SK-N-SH (cell line): ENCODE results near the gene PKNOX2. TPM values are rescaled to one million over a fixed set of nuclear protein-coding genes. Genes with fewer than 3 reads are reported as not detected.

Source experiments
- CTCF ChIA-PET: fragments of 300-600, 350-600 bp; formaldehyde crosslinking; extraction: SDS; loops from one replicate; lab custom pipeline; 2021; lab: Yijun Ruan, JAX
- POLR2A ChIA-PET: fragments of 350-600 bp; sonication (Branson Sonifier 250); formaldehyde crosslinking; extraction: SDS; loops from one replicate; lab custom pipeline; 2020; ENCODE audit warnings: antibody characterized with exemption, inconsistent platforms; lab: Yijun Ruan, JAX
- DNase-seq: peaks from one replicate; pipeline ENCODE4 v3.0.0; 2012
- H2AFZ ChIP-seq: fragments of 200-600 bp; sonication (generic); 2 replicates; pipeline ENCODE4 v1.8.1; 2016; ENCODE audit warnings: antibody characterized with exemption, mild to moderate bottlenecking, low read depth
- H3F3A ChIP-seq: fragments of 200-600 bp; sonication (generic); replicated peaks from 2 replicates; pipeline ENCODE3; 2016; ENCODE audit warnings: antibody characterized with exemption, mild to moderate bottlenecking; ENCODE audit not compliant: insufficient read depth
- H3K27ac ChIP-seq, 2 experiments: fragments of 200-500 bp in 1 of 2; fragments of 200-600 bp in 1 of 2; sonication (Bioruptor generic) in 1 of 2; sonication (generic), shearing (Covaris generic) in 1 of 2; 2 replicates each; pipeline versions ENCODE4 v1.5.1 to v1.6.1; 2014 to 2016; ENCODE audit warnings: low read depth in 2 of 2, inconsistent platforms in 1 of 2, low read length in 1 of 2, mild to moderate bottlenecking in 1 of 2, mixed read lengths in 1 of 2
- H3K27me3 ChIP-seq: fragments of 200-600 bp; sonication (generic), shearing (Covaris generic); 2 replicates; pipeline ENCODE4 v1.6.1; 2016; ENCODE audit warnings: mixed run types; ENCODE audit not compliant: insufficient read depth
- H3K36me3 ChIP-seq, 2 experiments: fragments of 200-500 bp in 1 of 2; fragments of 200-600 bp in 1 of 2; sonication (Bioruptor generic) in 1 of 2; sonication (generic) in 1 of 2; replicated peaks in 1 of 2; 2 replicates each; pipeline versions ENCODE3 to v1.5.1; 2014 to 2016; ENCODE audit warnings: low read length in 1 of 2, mild to moderate bottlenecking in 1 of 2; ENCODE audit not compliant: insufficient read depth in 2 of 2, control insufficient read depth in 1 of 2
- H3K4me1 ChIP-seq, 2 experiments: fragments of 200-500 bp in 1 of 2; fragments of 200-600 bp in 1 of 2; sonication (Bioruptor generic) in 1 of 2; sonication (generic), shearing (Covaris generic) in 1 of 2; 2 replicates each; pipeline versions ENCODE4 v1.5.1 to v1.6.1; 2014 to 2016; ENCODE audit warnings: low read depth in 1 of 2, low read length in 1 of 2, mixed run types in 1 of 2; ENCODE audit not compliant: insufficient read depth in 2 of 2, control insufficient read depth in 1 of 2
- H3K4me2 ChIP-seq: fragments of 200-600 bp; sonication (generic), shearing (Covaris generic); 2 replicates; pipeline ENCODE4 v1.6.1; 2017; ENCODE audit warnings: mixed run types
- H3K4me3 ChIP-seq, 2 experiments: fragments of 200-500 bp in 1 of 2; fragments of 200-600 bp in 1 of 2; sonication (Bioruptor generic) in 1 of 2; sonication (generic), shearing (Covaris generic) in 1 of 2; 2 replicates each; pipeline versions ENCODE4 v1.5.1 to v1.8.1; 2014 to 2016; ENCODE audit warnings: low read depth in 2 of 2, inconsistent platforms in 1 of 2, low read length in 1 of 2, mild to moderate bottlenecking in 1 of 2, mixed read lengths in 1 of 2, moderate library complexity in 1 of 2
- H3K79me2 ChIP-seq: fragments of 200-600 bp; sonication (generic); 2 replicates; pipeline ENCODE4 v1.8.1; 2017; ENCODE audit warnings: mild to moderate bottlenecking; ENCODE audit not compliant: insufficient read depth
- H3K9ac ChIP-seq: fragments of 200-600 bp; sonication (generic); 2 replicates; pipeline ENCODE4 v1.6.1; 2017; ENCODE audit warnings: mixed run types
- H3K9me2 ChIP-seq: fragments of 200-600 bp; sonication (generic); 2 replicates; pipeline ENCODE4 v1.6.1; 2017; ENCODE audit warnings: mixed run types
- H3K9me3 ChIP-seq: fragments of 200-600 bp; sonication (generic); 2 replicates; pipeline ENCODE4 v1.6.1; 2017; ENCODE audit warnings: mixed run types, mild to moderate bottlenecking, moderate library complexity
- H4K20me1 ChIP-seq: fragments of 200-600 bp; sonication (generic); 2 replicates; pipeline ENCODE4 v1.6.1; 2017; ENCODE audit warnings: mild to moderate bottlenecking, mixed run types; ENCODE audit not compliant: insufficient read depth
- ELF1 ChIP-seq: IDR thresholded peaks from 2 replicates; pipeline ENCODE4 v1.4.0; 2012
- JUND ChIP-seq: IDR thresholded peaks from 2 replicates; pipeline ENCODE4 v1.4.0; 2012
- NFIC ChIP-seq: IDR thresholded peaks from 2 replicates; pipeline ENCODE4 v1.4.0; 2012; ENCODE audit warnings: borderline replicate concordance
- NRF1 ChIP-seq: IDR thresholded peaks from 2 replicates; pipeline ENCODE4 v1.6.1; 2012; ENCODE audit warnings: low read depth, mild to moderate bottlenecking, low read length
- RCOR1 ChIP-seq: fragments of 150-350 bp; IDR thresholded peaks from 2 replicates; pipeline ENCODE4 v1.6.1; 2017; ENCODE audit warnings: antibody characterized with exemption, low read length
- RXRA ChIP-seq: IDR thresholded peaks from 2 replicates; pipeline ENCODE4 v1.4.0; 2012; ENCODE audit warnings: low read depth, mild to moderate bottlenecking, borderline replicate concordance
- TAF1 ChIP-seq: IDR thresholded peaks from 2 replicates; pipeline ENCODE4 v1.6.1; 2012; ENCODE audit warnings: low read depth, mild to moderate bottlenecking, low read length, moderate library complexity, borderline replicate concordance
- TCF12 ChIP-seq: IDR thresholded peaks from 2 replicates; pipeline ENCODE4 v1.4.0; 2012
- WGBS: methylation state at CpG from one replicate; pipeline ENCODE4 v1.1.6; 2017; ENCODE audit warnings: low lambda C conversion rate; 5-methylcytosine and 5-hydroxymethylcytosine counted together
- polyA plus RNA-seq, 3 experiments: library from polyadenylated mRNA; depleted of rRNA; stranded (reverse); fragments of >200 nt; gene quantifications; 2 replicates each; pipeline ENCODE4 v1.2.3, GENCODE V29; 2012
- TF ChIP-seq, protein P1 (sequence below): IDR thresholded peaks from 2 replicates; pipeline ENCODE4 v1.4.0; 2012; ENCODE audit warnings: low read depth, borderline replicate concordance
- TF ChIP-seq, protein P2 (sequence below): IDR thresholded peaks from 2 replicates; pipeline ENCODE4 v1.4.0; 2012; ENCODE audit warnings: low read depth
- TF ChIP-seq, protein P3 (sequence below): IDR thresholded peaks from 2 replicates; pipeline ENCODE4; 2012

PKNOX2 gene
- polyA plus RNA-seq, 1 of the 3 experiments (the other 2 are of a cell fraction): 0.02 TPM

DNA sequence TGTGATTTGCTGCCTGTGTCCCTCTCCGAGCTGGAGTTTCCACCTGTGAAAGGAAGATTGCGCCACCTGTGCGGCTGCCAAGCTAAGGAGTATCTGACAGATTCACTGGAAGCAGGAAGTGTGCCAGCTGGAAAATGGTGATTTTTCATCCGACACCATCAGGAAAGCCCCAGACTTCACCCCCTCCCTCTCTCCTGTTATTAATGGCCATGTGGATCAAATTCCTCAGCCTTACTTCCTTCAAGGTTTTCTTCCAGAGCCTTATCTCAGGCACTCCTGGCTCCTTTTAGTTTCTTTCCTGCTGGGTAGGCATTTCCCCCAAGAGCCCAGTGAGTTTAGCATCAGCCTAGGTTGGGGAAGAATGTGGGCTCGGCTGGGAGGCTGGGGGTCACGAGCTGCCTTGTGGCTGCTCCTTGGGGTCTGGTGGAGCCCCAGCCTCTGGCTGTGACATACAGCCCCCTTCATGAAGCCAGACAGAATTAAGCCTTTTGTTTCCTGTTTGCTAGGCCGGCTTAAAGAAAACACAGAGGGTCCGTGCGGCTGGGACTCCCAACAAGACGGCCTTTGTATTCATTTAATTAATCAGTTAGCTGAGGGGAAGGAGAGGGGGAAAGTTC lies 37.1 kb downstream of the PKNOX2 start:
- Histone ChIP-seq H3K4me3 (no peak overlapping the region), H3K36me3 (no peaks in the 10 kb centered on the region), H3K9me2 (no peaks in the 10 kb centered on the region), H4K20me1 (no peaks in the 10 kb centered on the region), H3K4me1 (peaks cover 0 to 2% of the 10 kb centered on the region in 2 experiments; a peak in 1 of 4 replicates), H3K79me2 (no peaks in the 10 kb centered on the region), H3K4me2 (no peak overlapping the region), H3K9ac (no peak overlapping the region), H3K27me3 (no peaks in the 10 kb centered on the region), H3F3A (no peaks in the 10 kb centered on the region), H3K27ac (no peak overlapping the region), H2AFZ (no peak overlapping the region), H3K9me3 (no peaks in the 10 kb centered on the region)
- TF ChIP-seq, protein P1, sequence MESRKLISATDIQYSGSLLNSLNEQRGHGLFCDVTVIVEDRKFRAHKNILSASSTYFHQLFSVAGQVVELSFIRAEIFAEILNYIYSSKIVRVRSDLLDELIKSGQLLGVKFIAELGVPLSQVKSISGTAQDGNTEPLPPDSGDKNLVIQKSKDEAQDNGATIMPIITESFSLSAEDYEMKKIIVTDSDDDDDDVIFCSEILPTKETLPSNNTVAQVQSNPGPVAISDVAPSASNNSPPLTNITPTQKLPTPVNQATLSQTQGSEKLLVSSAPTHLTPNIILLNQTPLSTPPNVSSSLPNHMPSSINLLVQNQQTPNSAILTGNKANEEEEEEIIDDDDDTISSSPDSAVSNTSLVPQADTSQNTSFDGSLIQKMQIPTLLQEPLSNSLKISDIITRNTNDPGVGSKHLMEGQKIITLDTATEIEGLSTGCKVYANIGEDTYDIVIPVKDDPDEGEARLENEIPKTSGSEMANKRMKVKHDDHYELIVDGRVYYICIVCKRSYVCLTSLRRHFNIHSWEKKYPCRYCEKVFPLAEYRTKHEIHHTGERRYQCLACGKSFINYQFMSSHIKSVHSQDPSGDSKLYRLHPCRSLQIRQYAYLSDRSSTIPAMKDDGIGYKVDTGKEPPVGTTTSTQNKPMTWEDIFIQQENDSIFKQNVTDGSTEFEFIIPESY: no peak
- TF ChIP-seq TAF1: no peak
- TF ChIP-seq, protein P2, sequence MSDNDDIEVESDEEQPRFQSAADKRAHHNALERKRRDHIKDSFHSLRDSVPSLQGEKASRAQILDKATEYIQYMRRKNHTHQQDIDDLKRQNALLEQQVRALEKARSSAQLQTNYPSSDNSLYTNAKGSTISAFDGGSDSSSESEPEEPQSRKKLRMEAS: no peak
- TF ChIP-seq NFIC: no peak
- no peak for TF ChIP-seq RCOR1
- TF ChIP-seq ELF1: no peak
- TF ChIP-seq, protein P3, sequence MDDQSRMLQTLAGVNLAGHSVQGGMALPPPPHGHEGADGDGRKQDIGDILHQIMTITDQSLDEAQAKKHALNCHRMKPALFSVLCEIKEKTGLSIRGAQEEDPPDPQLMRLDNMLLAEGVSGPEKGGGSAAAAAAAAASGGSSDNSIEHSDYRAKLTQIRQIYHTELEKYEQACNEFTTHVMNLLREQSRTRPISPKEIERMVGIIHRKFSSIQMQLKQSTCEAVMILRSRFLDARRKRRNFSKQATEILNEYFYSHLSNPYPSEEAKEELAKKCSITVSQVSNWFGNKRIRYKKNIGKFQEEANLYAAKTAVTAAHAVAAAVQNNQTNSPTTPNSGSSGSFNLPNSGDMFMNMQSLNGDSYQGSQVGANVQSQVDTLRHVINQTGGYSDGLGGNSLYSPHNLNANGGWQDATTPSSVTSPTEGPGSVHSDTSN: no peak
- TF ChIP-seq RXRA: no peak
- no peak for TF ChIP-seq NRF1
- TF ChIP-seq JUND: no peak
- no peak for TF ChIP-seq TCF12
- no peak for DNase-seq
- POLR2A ChIA-PET: no interaction called here
- CTCF ChIA-PET: interaction anchor here (3.1 kb wide), 1 partner anchor 144 kb away, joined by 10 read pairs; no protein-coding TSS in a partner anchor
- WGBS: 53% methylated on average over 9 of the region's 10 CpGs

DNA sequence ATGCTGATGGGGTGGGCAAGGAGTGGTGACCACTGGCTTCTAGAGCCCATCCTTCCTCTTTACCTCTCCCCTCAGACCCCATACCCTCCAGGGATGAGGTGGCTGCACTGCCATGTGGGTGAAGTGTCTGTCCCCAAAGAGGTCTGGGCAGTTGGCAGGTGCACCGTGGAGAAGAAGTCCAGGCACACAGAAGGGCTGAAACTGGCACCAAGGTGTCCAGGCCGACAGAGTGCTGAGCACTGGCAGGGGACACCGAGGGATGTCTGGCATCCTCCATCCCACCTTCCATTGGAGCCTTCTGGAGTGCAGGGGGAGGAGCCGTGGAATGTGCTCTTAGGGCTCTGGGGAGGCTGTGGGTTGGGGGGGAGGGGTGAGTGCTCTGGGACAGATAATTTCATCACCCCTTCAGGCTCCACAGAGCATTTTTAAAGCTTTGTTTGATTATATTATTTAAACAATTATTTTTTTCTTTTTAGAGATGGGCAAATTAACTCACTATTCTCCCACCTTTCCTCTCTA lies 37.9 kb downstream of the PKNOX2 start:
- Histone ChIP-seq H3K4me2 (no peak overlapping the region), H4K20me1 (no peaks in the 10 kb centered on the region), H3K9me3 (no peaks in the 10 kb centered on the region), H3K9ac (no peak overlapping the region), H3K9me2 (no peaks in the 10 kb centered on the region), H3K79me2 (no peaks in the 10 kb centered on the region), H3K36me3 (no peaks in the 10 kb centered on the region), H3K4me3 (no peak overlapping the region), H3K27ac (no peak overlapping the region), H3F3A (no peaks in the 10 kb centered on the region), H2AFZ (no peak overlapping the region), H3K4me1 (peaks cover 0 to 2% of the 10 kb centered on the region in 2 experiments; a peak in 1 of 4 replicates), H3K27me3 (no peaks in the 10 kb centered on the region)
- no peak for TF ChIP-seq NFIC
- POLR2A ChIA-PET: no interaction called here
- CTCF ChIA-PET: interaction anchor here (0.6 to 3.1 kb wide), 2 partner anchors 143 to 236 kb away, joined by 4 to 10 read pairs; no protein-coding TSS in a partner anchor
- 29% methylated on average over 3 of the region's 4 CpGs for WGBS
- peak; percentile 35 for DNase-seq
